Heart left ventricle (tissue), 13 donors: ENCODE measurements around the gene CSMD2.

Source experiments
- CTCF ChIP-seq, 12 donors: fragments of 200-600 bp; sonication (generic) in 4 of 12; IDR thresholded peaks; one replicate each; pipeline versions ENCODE4 v1.5.0 to v1.8.0; 2018 to 2022; ENCODE audit warnings: antibody characterized with exemption in 12 of 12, mild to moderate bottlenecking in 5 of 12
- POLR2A ChIP-seq, 2 donors: fragments of 450-650 bp; IDR thresholded peaks; one replicate each; pipeline ENCODE4 v1.6.1; 2017; ENCODE audit warnings: antibody characterized with exemption in 2 of 2, mild to moderate bottlenecking in 2 of 2, moderate library complexity in 2 of 2
- donor health status: ischemic (EF 13 %, LVEDD 7.1; RV severe dilation, severe dysfunction).
- donor health status: DM: no; HTN: yes; CAD: no.
- donor health status: DM: no; HTN: no; CAD: no.
- donor health status: ischemic (EF 25% LVEDD 6.9; RV normal size, moderate dysfunction).
- donor health status: ischemic (EF 25% LVEDD 5.7; RV mildly dilated, moderate dysfunction).
- donor health status: ischemic (EF 35%, LVEDD 5.7; RV mildly dilated, moderate dysfunction).
- donor health status: nonischemic (EF 11% LVEDD 7.7; RV severe dilation, severe dysfunction).
- donor health status: DM: yes; HTN: yes; CAD: no.
- donor health status: PGD.
- donor health status: ischemic (EF 29% LVEDD 5.4; RV normal size, mild dysfunction).
- donor health status: nonischemic (EF 23%, LVEDD 6.1; RV moderate dilation, normal function).

GRCh38 chr1:33709174-33709782 is 455.8 kb downstream of the CSMD2 start:
- TF ChIP-seq CTCF (IDR thresholded peaks at IDR 0.05) (no peak), POLR2A (IDR thresholded peaks at IDR 0.05) (no peak)
